MM.1S (cell line): ENCODE data around the gene ELMOD1.

Source experiments
- DNase-seq: peaks from one replicate; pipeline ENCODE4 v3.0.0-alpha.2; 2015
- H2AFZ ChIP-seq: fragments of 300-600 bp; sonication (generic); 2 replicates; pipeline ENCODE4 v1.6.0; 2016; ENCODE audit warnings: antibody characterized with exemption, low read length
- H3F3A ChIP-seq: fragments of 300-600 bp; sonication (generic); 2 replicates; pipeline ENCODE4 v1.6.1; 2016; ENCODE audit warnings: mild to moderate bottlenecking, antibody characterized with exemption, low read length, moderate library complexity, mixed read lengths; ENCODE audit not compliant: insufficient read depth
- H3K27ac ChIP-seq: fragments of 300-600 bp; sonication (generic); 2 replicates; pipeline ENCODE4 v1.5.1; 2016; ENCODE audit warnings: mild to moderate bottlenecking, low read length
- H3K27me3 ChIP-seq: fragments of 300-600 bp; sonication (generic); replicated peaks from 2 replicates; pipeline ENCODE4 v1.6.0; 2016; ENCODE audit warnings: low read length; ENCODE audit not compliant: insufficient read depth
- H3K36me3 ChIP-seq: fragments of 300-600 bp; sonication (generic); replicated peaks from 2 replicates; pipeline ENCODE4 v1.6.1; 2016; ENCODE audit warnings: mild to moderate bottlenecking, low read length, mixed read lengths; ENCODE audit not compliant: insufficient read depth
- H3K4me1 ChIP-seq: fragments of 300-600 bp; sonication (generic); 2 replicates; pipeline ENCODE4 v1.6.1; 2016; ENCODE audit warnings: low read length, mixed read lengths
- H3K4me2 ChIP-seq: fragments of 300-600 bp; sonication (generic); 2 replicates; pipeline ENCODE4 v1.6.0; 2016; ENCODE audit warnings: low read depth, low read length
- H3K4me3 ChIP-seq: fragments of 300-600 bp; sonication (generic); 2 replicates; pipeline ENCODE4 v1.5.1; 2016; ENCODE audit warnings: low read length, mixed read lengths
- H3K79me2 ChIP-seq: fragments of 300-600 bp; sonication (generic); 2 replicates; pipeline ENCODE4 v1.6.1; 2016; ENCODE audit warnings: mixed run types, low read length, mixed read lengths
- H3K9ac ChIP-seq: fragments of 300-600 bp; sonication (generic); 2 replicates; pipeline ENCODE4 v1.6.1; 2016; ENCODE audit warnings: low read length, mixed read lengths
- H3K9me2 ChIP-seq: fragments of 300-600 bp; sonication (generic); replicated peaks from 2 replicates; pipeline ENCODE4 v1.6.1; 2016; ENCODE audit warnings: mild to moderate bottlenecking, low read length, mixed read lengths; ENCODE audit not compliant: insufficient read depth
- H3K9me3 ChIP-seq: fragments of 300-600 bp; sonication (generic); replicated peaks from 2 replicates; pipeline ENCODE4 v1.6.1; 2016; ENCODE audit warnings: mild to moderate bottlenecking, low read length, mixed read lengths; ENCODE audit not compliant: insufficient read depth
- H4K20me1 ChIP-seq: fragments of 300-600 bp; sonication (generic); 2 replicates; pipeline ENCODE4 v1.6.1; 2016; ENCODE audit warnings: mild to moderate bottlenecking, low read length, moderate library complexity, mixed read lengths; ENCODE audit not compliant: insufficient read depth
- EZH2 ChIP-seq: fragments of 300-600 bp; sonication (generic); optimal IDR thresholded peaks from 2 replicates; pipeline ENCODE3; 2017; ENCODE audit warnings: low read depth, mild to moderate bottlenecking, antibody characterized with exemption, low read length, mixed read lengths
- EZH2phosphoT487 ChIP-seq: fragments of 300-600 bp; sonication (generic); IDR thresholded peaks from 2 replicates; pipeline ENCODE4 v1.6.1; 2018; ENCODE audit warnings: antibody characterized with exemption, low read length
- TF ChIP-seq, protein P1 (sequence below): fragments of 300-600 bp; sonication (generic); IDR thresholded peaks from 2 replicates; pipeline ENCODE4 v1.5.1; 2016; ENCODE audit warnings: antibody characterized with exemption, low read length, mixed read lengths

Gene ELMOD1

DNA sequence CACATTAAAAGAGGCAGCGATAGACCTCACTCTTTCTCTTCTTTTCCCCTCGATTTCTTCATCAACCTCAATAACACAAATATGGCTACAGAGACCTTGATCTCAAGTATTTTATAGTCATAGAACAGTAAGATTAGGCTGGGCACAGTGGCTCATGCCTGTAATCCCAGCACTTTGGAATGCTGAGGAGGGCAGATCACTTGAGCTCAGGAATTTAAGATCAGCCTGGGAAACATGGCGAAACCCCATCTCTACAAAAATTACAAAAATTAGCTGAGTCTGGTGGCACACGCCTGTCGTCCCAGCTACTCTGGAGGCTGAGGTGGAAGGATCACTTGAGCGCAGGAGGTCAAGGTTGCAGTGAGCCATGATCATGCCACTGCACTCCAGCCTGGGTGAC, 106.3 kb downstream of the ELMOD1 start:
- Histone ChIP-seq H3K79me2 (no peaks in the 10 kb centered on the region), H3K9me3 (no peaks in the 10 kb centered on the region)
- TF ChIP-seq EZH2phosphoT487 (no peak), EZH2 (no peak)
- TF ChIP-seq, protein P1, sequence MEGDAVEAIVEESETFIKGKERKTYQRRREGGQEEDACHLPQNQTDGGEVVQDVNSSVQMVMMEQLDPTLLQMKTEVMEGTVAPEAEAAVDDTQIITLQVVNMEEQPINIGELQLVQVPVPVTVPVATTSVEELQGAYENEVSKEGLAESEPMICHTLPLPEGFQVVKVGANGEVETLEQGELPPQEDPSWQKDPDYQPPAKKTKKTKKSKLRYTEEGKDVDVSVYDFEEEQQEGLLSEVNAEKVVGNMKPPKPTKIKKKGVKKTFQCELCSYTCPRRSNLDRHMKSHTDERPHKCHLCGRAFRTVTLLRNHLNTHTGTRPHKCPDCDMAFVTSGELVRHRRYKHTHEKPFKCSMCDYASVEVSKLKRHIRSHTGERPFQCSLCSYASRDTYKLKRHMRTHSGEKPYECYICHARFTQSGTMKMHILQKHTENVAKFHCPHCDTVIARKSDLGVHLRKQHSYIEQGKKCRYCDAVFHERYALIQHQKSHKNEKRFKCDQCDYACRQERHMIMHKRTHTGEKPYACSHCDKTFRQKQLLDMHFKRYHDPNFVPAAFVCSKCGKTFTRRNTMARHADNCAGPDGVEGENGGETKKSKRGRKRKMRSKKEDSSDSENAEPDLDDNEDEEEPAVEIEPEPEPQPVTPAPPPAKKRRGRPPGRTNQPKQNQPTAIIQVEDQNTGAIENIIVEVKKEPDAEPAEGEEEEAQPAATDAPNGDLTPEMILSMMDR, result no peak

DNA sequence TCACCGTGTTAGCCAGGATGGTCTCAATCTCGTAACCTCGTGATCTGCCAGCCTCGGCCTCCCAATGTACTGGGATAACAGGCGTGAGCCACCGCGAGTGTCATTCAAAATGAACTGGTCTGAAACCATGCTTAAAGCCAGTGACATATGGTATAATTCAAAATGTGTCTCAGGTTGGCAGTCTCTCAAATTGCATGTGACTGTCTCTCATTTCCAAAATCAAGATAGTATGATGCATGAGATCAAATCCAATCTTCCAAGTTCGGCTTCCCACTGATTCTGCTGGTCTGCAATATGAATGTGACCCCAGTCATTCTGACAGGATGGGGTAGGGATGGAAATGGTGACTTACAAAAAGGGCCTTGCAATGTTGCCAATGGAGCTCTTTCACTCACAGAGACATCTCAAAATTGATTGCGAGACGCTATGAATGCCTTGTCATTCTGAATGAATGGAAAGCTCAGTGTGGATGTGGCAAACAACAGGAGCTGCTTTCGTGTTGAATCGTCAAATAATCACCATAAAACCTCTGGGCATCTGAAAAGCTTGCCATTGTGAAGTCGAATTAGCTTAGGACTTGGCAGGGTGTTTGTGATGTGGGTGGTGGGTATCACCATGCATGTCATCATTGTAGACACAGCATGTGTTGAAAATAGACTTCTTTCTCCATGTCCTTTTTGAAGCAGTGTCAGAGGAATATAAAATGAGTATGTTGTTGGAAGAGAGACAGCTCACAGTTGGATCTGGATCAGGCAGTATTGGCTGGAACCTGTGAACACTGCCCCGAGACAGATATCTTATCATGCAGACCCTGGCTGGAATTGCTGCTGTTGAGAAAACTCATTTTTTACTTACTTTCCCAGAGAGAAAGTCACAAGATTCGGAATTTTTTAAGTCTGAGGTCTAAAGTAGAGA, 108.7 kb downstream of the ELMOD1 start:
- Histone ChIP-seq H4K20me1 (no peaks in the 10 kb centered on the region), H3K9me2 (no peaks in the 10 kb centered on the region), H3K9ac (no peak overlapping the region), H2AFZ (no peak overlapping the region), H3K4me1 (no peaks in the 10 kb centered on the region), H3K79me2 (no peaks in the 10 kb centered on the region), H3K4me3 (no peak overlapping the region), H3K27me3 (no peaks in the 10 kb centered on the region), H3K9me3 (no peaks in the 10 kb centered on the region), H3K27ac (no peak overlapping the region), H3K36me3 (no peaks in the 10 kb centered on the region), H3K4me2 (no peak overlapping the region), H3F3A (no peaks in the 10 kb centered on the region)
- TF ChIP-seq, protein P1, result no peak
- no peak for TF ChIP-seq EZH2
- no peak for TF ChIP-seq EZH2phosphoT487
- no peak for DNase-seq

More for the DNA sequence above, 106.3 kb downstream of the ELMOD1 start:
- Histone ChIP-seq H3F3A (no peaks in the 10 kb centered on the region), H3K9ac (no peak overlapping the region), H3K36me3 (no peaks in the 10 kb centered on the region), H3K9me2 (no peaks in the 10 kb centered on the region), H3K4me3 (no peak overlapping the region), H3K27ac (no peak overlapping the region), H4K20me1 (no peaks in the 10 kb centered on the region), H2AFZ (no peak overlapping the region), H3K4me2 (no peak overlapping the region), H3K4me1 (peaks cover 7% of the 10 kb centered on the region; the same call in 1 of the 2 replicates), H3K27me3 (no peaks in the 10 kb centered on the region)
- DNase-seq, result no peak

DNA sequence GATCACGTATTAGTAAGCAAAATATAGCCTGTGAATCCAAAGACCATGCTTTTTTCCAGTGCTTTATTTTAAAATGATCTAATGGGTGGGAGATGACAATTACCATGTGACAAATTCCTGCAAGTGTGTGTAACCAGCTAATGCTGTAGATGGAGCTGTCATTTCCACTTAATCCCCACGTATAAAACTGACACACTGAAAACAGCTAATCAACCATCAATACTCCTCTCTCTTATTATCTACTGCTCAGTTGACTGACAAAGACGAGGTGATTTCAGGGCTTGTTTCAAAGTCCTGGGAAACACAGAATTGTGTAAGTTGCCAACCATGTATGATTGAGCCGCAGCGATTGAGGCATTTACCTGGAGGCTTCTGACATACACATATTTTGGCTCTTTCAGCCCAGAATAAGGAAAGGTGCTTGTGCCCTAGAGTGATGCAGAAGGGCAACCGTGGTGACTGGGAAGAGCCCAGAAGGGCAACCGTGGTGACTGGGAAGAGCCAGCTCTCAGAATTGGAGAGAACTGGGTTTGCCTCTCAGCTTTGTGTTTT, 111.2 kb downstream of the ELMOD1 start:
- no peaks in the 10 kb centered on the region for H3K27me3 ChIP-seq
- no peaks in the 10 kb centered on the region for H4K20me1 ChIP-seq
- no peaks in the 10 kb centered on the region for H3F3A ChIP-seq
- no peak overlapping the region for H3K4me3 ChIP-seq
- TF ChIP-seq EZH2phosphoT487 (no peak), EZH2 (no peak)
- TF ChIP-seq, protein P1, result no peak
- no peak overlapping the region for H3K9ac ChIP-seq
- H2AFZ ChIP-seq, result no peak overlapping the region
- no peaks in the 10 kb centered on the region for H3K36me3 ChIP-seq
- no peak overlapping the region for H3K27ac ChIP-seq
- no peaks in the 10 kb centered on the region for H3K9me3 ChIP-seq
- no peak overlapping the region for H3K4me2 ChIP-seq
- H3K79me2 ChIP-seq, result no peaks in the 10 kb centered on the region
- H3K4me1 ChIP-seq, result no peaks in the 10 kb centered on the region
- no peaks in the 10 kb centered on the region for H3K9me2 ChIP-seq
- DNase-seq, result no peak
